GM12874 (cell line): Measurements from ENCODE around the gene IFI27L1.

Source experiments
- TF ChIP-seq, protein P1 (sequence below): IDR thresholded peaks from 2 replicates; pipeline ENCODE4 v1.5.1; 2011; ENCODE audit warnings: low read depth, mild to moderate bottlenecking, control low read depth, low read length, moderate library complexity; ENCODE audit not compliant: insufficient read depth

The IFI27L1 gene

DNA sequence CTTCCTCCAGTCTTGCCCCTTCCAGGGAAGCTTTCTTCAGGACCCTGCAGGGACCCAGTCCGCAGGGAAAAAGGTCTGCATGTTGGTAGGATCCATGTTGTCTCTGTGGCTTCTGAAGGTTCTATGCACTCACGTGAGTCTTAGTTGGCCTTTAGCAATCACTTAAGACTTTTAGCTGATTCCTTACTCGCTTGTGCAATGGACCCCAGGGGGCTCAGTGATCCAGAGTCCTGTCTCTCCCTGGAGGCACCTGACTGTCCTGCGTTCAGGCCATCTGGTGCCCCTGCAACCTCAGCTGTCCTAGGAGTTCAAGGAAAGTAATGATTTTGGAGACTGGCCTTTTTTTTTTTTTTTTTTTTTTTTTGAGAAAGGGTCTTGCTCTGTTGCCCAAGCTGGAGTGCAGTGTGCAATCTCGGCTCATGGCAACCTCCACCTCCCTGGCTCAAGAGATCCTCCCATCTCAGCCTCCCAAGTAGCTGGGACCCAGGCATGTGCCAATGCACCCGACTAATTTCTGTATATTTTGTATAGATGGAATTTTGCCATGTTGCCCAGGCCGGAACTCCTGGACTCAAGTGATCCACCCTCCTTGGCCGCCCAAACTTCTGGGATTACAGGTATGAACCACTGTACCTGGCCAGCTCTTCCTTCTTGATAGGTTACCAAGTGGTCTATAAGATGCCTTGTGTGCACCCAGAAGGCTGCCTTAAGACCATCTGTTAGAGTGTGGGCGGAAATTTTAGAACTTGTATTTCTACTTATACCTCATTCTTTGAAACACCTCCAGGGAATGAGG, 43.7 kb downstream of the IFI27L1 start:
- TF ChIP-seq, protein P1, sequence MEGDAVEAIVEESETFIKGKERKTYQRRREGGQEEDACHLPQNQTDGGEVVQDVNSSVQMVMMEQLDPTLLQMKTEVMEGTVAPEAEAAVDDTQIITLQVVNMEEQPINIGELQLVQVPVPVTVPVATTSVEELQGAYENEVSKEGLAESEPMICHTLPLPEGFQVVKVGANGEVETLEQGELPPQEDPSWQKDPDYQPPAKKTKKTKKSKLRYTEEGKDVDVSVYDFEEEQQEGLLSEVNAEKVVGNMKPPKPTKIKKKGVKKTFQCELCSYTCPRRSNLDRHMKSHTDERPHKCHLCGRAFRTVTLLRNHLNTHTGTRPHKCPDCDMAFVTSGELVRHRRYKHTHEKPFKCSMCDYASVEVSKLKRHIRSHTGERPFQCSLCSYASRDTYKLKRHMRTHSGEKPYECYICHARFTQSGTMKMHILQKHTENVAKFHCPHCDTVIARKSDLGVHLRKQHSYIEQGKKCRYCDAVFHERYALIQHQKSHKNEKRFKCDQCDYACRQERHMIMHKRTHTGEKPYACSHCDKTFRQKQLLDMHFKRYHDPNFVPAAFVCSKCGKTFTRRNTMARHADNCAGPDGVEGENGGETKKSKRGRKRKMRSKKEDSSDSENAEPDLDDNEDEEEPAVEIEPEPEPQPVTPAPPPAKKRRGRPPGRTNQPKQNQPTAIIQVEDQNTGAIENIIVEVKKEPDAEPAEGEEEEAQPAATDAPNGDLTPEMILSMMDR = no peak

DNA sequence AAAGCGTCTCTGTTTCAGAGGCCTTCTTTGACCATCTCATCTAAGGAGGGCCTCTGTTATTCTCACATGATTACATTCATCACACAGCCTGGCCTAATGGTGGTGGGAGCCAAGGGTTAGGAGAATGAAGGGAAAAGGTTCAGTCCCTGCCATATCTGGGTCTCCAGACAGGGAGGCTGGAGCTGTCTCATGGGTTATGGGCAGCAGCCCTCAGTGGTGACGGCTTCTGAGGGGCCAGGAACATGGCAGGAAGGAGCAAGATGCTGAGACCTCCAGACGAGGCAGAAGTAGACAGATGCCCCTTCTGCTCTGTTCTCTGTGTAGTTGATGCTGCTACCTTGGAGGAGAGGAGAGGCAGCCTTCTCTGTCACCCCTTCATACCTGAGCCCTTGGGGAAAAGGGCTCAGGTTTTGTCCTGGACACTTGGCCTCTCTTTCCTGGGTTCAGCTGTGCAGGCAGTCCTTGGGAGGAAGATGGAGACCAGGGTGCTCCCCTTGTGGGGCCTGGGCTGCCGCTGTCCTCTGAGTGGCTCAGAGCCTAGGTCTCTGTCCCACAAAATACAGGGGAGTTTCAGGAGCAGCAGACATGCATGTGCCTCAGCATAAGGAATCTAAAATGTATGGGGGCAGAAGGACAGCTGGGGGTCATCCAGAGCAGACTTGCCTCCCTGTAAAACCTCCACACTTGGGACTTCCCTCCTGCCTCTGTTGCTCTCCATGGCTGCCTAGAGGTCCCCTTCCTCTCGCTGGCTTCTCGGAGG, 44.7 kb downstream of the IFI27L1 start:
- TF ChIP-seq, protein P1 = no peak

DNA sequence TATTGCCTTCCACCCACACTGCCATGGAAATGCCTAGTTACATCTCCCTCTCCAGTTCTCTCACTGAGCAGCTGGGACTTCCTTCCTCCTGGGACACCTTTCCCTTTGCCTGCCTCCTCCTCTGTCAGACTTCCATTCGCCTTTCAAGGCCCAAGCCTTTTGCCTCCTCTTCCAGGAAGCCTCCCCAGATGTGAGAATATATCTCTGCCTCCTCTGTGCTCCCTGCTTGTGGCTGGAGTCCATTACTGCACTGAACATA, 45.2 kb downstream of the IFI27L1 start:
- TF ChIP-seq, protein P1 = no peak

DNA sequence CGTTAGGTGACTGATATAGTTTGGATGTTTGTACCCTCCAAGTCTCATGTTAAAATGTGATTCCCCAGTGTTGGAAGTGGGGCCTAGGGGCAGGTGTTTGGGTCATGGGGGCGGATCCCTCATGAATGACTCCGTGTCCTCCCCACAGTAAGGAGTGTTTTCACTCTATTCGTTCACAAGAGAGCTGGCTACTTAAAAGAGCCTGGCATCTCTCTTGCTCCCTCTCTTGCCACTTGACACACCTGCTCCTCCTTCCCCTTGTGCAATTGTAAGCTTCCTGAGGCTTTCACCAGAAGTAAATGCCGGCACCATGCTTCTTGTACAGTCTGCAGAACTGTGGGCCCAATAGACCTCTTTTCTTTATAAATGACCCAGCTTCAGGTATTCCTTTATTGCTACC, 45.7 kb downstream of the IFI27L1 start:
- TF ChIP-seq, protein P1 = no peak

DNA sequence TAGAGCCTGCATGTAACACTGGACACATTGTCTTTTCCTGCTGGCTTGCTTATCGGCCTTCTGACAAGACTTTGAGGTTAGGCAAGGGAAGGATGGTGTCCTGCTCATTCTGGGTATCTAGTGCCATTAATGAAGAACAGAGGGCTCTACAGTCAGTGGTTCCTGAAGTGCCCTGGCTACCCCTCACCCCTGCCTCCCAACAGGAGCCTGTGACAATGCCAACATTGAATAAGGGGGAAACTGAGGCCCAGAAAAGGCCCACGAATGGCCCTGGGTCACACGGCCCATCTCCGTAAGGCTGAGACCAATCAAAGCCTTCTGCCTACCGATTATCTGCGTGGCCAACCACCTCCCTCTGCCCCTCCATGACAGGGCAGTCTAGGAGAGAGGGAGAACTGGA, 46.2 kb downstream of the IFI27L1 start:
- TF ChIP-seq, protein P1 = no peak

DNA sequence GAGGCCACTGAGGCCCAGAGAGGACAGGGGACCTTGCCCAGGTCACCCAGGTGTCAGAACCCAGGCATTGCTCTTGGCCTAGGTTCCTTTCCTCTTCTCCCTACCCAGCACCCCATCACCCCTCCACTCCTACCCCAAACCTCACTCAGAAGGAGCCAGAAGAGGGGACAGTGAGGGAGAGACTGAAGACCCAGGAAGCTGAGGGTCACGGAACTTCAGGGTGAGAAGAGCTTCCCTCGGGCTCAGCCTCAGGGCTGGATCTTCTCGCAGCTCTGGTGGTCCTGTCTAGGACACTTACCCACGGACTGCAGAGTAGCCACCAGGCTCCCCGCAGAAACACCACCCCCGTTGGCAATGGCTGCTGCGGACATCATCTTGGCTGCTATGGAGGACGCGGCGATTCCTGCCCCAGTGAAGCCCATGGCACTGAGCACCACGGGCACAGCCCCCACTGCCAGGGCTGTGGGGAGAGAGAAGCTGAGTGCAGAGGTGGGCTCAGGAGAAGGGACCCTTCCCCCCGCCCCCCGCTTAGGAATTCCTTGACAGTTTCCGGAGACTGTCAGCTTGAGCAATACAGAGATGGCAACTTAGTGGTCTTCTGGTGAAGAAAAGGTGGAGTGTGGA, 47.2 kb downstream of the IFI27L1 start:
- TF ChIP-seq, protein P1 = no peak

DNA sequence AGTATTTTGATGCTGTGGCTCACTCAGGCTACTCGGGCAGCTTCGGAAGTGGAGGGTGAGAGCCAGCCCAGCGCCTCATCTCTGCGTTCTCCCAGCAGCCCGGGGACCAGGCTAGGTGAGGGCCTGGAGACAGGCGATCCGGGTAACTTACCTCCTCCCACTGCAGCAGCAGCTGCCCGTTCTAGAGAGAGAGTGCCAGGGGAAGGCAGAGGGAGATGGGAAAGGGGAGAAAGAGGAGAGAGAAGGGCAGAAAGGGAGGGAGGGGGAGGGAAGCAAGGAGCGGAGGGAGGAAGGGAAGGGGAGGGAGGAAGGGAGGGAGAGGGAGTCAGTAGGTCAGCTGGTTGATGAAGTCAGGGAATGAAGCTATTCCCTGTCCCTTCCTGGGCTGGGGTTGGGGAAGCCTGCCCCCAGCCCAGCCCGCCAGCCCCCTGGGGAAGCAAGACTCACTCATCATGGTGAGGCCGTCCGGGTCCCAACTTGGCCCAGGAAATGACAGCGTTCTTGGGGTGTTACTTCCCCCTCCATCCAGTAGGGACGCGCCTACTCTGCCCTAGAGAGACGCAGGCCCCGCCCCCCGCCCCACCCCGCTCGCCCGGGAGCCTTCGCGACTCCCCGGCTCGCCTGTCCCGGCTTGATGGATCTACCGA, 48.1 kb downstream of the IFI27L1 start, which contains the start of gene IFI27L2:
IFI27L2 (minus strand) TSS at position 494 of the 647 bp plus-strand sequence; CDS start at position 454, 40 bp downstream.
- TF ChIP-seq, protein P1 = peak; percentile 35; the same call in 1 of the 2 replicates
